Activated B cell treated with CpG ODN at 0.5 μM for 24 hours (primary cell): ENCODE data around the gene DCPS. TPM values are rescaled to one million over a fixed set of nuclear protein-coding genes. Genes with fewer than 3 reads are reported as not detected.
"Not testable (repeated sequence)": the region's sequence is repeated elsewhere in the genome, so short reads cannot be mapped to it uniquely, and the experiment has no call there.

Source experiments
- ATAC-seq: fragments of 200-7000 bp; cut with Tn5 transposase; one replicate; pipeline ENCODE4 v1.10.0; 2021; ENCODE audit warnings: low read depth, mild to moderate bottlenecking, moderate library complexity
- CTCF ChIA-PET: fragments of 350-600 bp; sonication (Branson Sonifier 250); formaldehyde crosslinking; loops from one replicate; lab custom pipeline; 2021; ENCODE audit warnings: antibody characterized with exemption; lab: Charles Lee
- POLR2A ChIA-PET: fragments of 350-600 bp; sonication (Branson Sonifier 250); formaldehyde crosslinking; loops from one replicate; lab custom pipeline; 2021; ENCODE audit warnings: antibody characterized with exemption; lab: Charles Lee
- DNase-seq: peaks from one replicate; pipeline ENCODE4 v3.0.0; 2022
- H3K27ac Mint-ChIP-seq: one replicate; pipeline ENCODE4 v1.8.0; 2020; ENCODE audit warnings: mixed read lengths
- H3K27me3 Mint-ChIP-seq: one replicate; pipeline ENCODE4 v1.8.0; 2021; ENCODE audit warnings: mixed read lengths
- H3K36me3 Mint-ChIP-seq: one replicate; pipeline ENCODE4 v1.8.0; 2021; ENCODE audit warnings: low read depth, mixed read lengths
- H3K4me1 Mint-ChIP-seq: one replicate; pipeline ENCODE4 v1.8.0; 2021; ENCODE audit warnings: mixed read lengths
- H3K4me3 Mint-ChIP-seq: one replicate; pipeline ENCODE4 v1.8.0; 2020; ENCODE audit warnings: mild to moderate bottlenecking, mixed read lengths
- H3K9me3 Mint-ChIP-seq: one replicate; pipeline ENCODE4 v1.8.0; 2020; ENCODE audit warnings: mixed read lengths
- intact Hi-C: fragments of 100-400 bp; cut with micrococcal nuclease; formaldehyde crosslinking; loops from one replicate; pipeline ENCODE4 v1.15.1; 2024
- total RNA-seq: library from RNA; stranded (reverse); gene quantifications from 2 replicates; pipeline ENCODE4 v1.2.3, GENCODE V29; 2022
- TF ChIP-seq, protein P1 (sequence below): fragments of 200-600 bp; IDR thresholded peaks from one replicate; pipeline ENCODE4 v1.8.0; 2022; ENCODE audit warnings: antibody characterized with exemption, mild to moderate bottlenecking

The DCPS gene, protein sequence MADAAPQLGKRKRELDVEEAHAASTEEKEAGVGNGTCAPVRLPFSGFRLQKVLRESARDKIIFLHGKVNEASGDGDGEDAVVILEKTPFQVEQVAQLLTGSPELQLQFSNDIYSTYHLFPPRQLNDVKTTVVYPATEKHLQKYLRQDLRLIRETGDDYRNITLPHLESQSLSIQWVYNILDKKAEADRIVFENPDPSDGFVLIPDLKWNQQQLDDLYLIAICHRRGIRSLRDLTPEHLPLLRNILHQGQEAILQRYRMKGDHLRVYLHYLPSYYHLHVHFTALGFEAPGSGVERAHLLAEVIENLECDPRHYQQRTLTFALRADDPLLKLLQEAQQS
- total RNA-seq: 37.6 and 39.6 TPM in 2 replicates

DNA sequence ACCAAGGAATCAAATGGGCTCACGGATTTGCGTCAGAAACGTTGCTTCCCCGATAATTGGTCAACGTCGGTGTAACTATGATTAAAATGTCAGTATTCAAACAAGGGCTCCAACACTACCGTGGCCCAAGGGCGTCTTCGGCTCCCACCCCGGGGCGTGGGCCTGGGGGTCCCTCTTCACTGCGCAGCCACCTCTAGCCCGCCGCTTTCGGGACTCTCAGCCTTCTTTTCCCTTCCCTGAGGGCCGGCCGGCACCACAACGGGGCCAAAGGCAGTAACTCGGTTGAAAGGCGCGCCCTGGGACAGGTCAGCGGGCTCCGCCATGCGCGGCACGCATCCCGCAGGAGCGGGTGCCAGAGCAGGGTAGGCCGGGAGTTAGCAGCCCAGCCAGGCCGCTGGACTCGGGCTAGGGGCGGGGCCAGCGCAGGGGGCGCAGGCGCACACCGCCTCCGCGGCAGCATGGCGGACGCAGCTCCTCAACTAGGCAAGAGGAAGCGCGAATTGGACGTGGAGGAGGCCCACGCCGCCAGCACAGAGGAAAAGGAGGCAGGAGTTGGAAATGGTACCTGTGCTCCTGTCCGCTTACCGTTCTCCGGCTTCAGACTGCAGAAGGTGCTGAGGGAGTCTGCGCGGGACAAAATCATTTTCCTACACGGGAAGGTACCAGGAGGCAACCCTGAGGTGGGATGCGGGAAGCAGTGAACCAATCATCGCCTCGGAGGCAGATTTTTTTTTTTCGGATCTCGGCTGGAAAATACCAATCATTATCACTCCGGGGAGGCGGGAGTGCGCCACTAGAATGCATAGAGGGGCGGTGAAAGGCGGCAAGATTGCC lies at the start of gene DCPS:
TSS of gene DCPS (plus strand) at position 438 of the 834 bp plus-strand sequence. CDS start at position 459, 21 bp downstream.
- Mint-ChIP-seq H3K36me3 (peaks cover 33% of the 10 kb centered on the region), H3K27me3 (no peaks in the 10 kb centered on the region), H3K4me3 (peak within 1 kb of the TSS; percentile 93), H3K9me3 (no peaks in the 10 kb centered on the region), H3K4me1 (peaks cover 38% of the 10 kb centered on the region), H3K27ac (peak within 1 kb of the TSS; percentile 92)
- CTCF ChIA-PET: no interaction called here
- DNase-seq (peak; percentile 92), ATAC-seq (peak; percentile 98)
- POLR2A ChIA-PET: interaction anchor here (0.5 to 2.8 kb wide), 13 partner anchors 11 to 711 kb away, joined by 3 to 24 read pairs (median 3); partner anchors contain the start of genes FAM118B, FOXRED1, PUS3 and RPUSD4
- intact Hi-C loops: loop anchor here (1.0 to 10.0 kb wide), 6 partner anchors 21 to 789 kb away; partner anchors contain the start of genes CDON, FAM118B, FOXRED1 and RPUSD4
- TF ChIP-seq, protein P1, sequence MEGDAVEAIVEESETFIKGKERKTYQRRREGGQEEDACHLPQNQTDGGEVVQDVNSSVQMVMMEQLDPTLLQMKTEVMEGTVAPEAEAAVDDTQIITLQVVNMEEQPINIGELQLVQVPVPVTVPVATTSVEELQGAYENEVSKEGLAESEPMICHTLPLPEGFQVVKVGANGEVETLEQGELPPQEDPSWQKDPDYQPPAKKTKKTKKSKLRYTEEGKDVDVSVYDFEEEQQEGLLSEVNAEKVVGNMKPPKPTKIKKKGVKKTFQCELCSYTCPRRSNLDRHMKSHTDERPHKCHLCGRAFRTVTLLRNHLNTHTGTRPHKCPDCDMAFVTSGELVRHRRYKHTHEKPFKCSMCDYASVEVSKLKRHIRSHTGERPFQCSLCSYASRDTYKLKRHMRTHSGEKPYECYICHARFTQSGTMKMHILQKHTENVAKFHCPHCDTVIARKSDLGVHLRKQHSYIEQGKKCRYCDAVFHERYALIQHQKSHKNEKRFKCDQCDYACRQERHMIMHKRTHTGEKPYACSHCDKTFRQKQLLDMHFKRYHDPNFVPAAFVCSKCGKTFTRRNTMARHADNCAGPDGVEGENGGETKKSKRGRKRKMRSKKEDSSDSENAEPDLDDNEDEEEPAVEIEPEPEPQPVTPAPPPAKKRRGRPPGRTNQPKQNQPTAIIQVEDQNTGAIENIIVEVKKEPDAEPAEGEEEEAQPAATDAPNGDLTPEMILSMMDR: no peak

DNA sequence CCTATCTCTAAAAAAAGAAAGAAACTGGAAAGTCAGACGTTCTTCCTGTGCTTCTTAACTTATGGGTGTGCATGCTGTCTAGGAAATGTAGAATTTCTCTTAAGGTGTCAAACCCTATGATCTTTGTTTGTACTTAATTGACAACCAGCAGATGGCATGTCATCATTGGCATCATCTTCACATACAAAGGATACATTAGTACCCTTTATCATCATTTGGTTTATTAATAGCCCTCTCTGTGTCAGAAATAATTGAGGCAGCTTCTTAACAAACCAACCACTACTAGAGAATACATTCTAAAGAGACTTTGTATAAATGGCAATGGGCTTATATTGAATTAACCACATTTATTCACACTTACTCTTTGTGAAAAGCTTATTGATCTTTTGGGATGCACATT lies 49.0 kb upstream of the DCPS start:
- Mint-ChIP-seq H3K4me3 (no peak overlapping the region), H3K27me3 (no peaks in the 10 kb centered on the region), H3K4me1 (no peaks in the 10 kb centered on the region), H3K27ac (no peak overlapping the region), H3K36me3 (peaks cover 46% of the 10 kb centered on the region), H3K9me3 (no peaks in the 10 kb centered on the region)
- POLR2A ChIA-PET: interaction anchor here (0.6 kb wide), 1 partner anchor 34 kb away, joined by 7 read pairs; no protein-coding TSS in a partner anchor
- DNase-seq (no peak), ATAC-seq (no peak)
- intact Hi-C loops: no loop called here
- CTCF ChIA-PET: no interaction called here
- TF ChIP-seq, protein P1: no peak

DNA sequence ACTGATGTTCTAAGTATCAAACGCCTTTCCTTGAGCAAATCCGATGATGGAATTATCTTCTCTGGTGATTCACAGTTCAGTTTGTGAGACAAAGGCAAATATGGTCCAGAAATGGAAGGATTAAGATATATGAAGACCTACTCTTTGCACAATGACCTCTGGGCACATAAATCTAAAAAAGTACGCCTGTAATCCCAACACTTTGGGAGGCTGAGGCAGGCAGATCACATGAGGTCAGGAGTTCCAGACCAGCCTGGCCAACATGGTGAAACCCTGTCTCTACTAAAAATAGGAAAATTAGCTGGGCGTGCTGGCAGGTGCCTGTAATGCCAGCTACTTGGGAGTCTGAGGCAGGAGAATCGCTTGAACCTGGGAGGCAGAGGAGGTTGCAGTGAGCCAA lies 48.4 kb upstream of the DCPS start:
- H3K36me3 Mint-ChIP-seq: peaks cover 46% of the 10 kb centered on the region
- H3K4me1 Mint-ChIP-seq, H3K4me3 Mint-ChIP-seq, DNase-seq, CTCF ChIA-PET, intact Hi-C loops, H3K27me3 Mint-ChIP-seq, ATAC-seq, POLR2A ChIA-PET, H3K27ac Mint-ChIP-seq, H3K9me3 Mint-ChIP-seq: not testable (repeated sequence)

DNA sequence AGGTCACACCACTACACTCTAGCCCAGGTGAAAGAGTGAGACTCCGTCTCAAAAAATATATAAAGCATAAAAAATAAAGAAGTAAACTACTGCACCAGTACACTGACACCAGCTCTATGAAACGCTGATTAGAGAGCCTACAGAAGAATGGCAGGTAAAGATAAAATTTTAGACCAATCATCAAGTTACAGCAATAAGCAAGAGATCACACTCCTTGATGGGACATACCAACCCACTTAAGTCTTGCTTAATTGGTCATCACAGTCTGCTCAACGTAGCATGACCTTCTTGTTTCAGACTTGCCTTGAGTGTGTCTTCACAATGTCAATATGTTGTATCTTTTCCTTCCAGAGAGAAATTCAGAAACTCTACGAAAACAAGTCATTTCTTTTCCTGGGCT lies 47.6 kb upstream of the DCPS start:
- no peak for DNase-seq
- H3K36me3 Mint-ChIP-seq: peaks cover 49% of the 10 kb centered on the region
- no peak overlapping the region for H3K4me3 Mint-ChIP-seq
- H3K4me1 Mint-ChIP-seq: no peaks in the 10 kb centered on the region
- no peaks in the 10 kb centered on the region for H3K27me3 Mint-ChIP-seq
- ChIA-PET POLR2A (no interaction called here), CTCF (no interaction called here)
- H3K27ac Mint-ChIP-seq: no peak overlapping the region
- TF ChIP-seq, protein P1: no peak
- H3K9me3 Mint-ChIP-seq: no peaks in the 10 kb centered on the region
- intact Hi-C loops: no loop called here
- ATAC-seq: no peak

DNA sequence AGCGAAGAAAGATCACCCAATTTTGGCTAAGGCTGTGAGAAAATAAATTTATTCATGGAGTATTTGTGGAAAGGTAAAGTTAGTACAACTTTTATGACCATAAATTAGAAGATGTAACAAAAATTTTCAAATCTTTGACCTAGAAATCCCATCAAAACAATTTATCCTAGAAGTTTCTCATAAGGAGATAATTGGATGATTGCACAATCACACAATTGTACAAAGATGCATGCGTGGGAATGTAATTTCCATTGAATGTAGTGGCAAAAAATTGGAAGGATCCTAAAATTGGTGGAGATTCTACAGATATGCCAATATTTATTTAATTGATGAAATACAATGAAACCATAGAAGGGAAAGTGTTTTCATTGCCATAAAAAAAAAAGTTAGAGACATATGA lies 46.7 kb upstream of the DCPS start:
- Mint-ChIP-seq H3K36me3 (peaks cover 51% of the 10 kb centered on the region), H3K9me3 (no peaks in the 10 kb centered on the region), H3K4me3 (no peak overlapping the region), H3K27ac (no peak overlapping the region), H3K27me3 (no peaks in the 10 kb centered on the region), H3K4me1 (no peaks in the 10 kb centered on the region)
- DNase-seq (no peak), ATAC-seq (no peak)
- intact Hi-C loops: no loop called here
- TF ChIP-seq, protein P1: no peak
- ChIA-PET CTCF (no interaction called here), POLR2A (no interaction called here)
